K562 (cell line): ENCODE measurements around the gene POR.

Experiments
- E2F4 ChIP-seq: sonication (generic); formaldehyde crosslinking; IDR thresholded peaks from 2 replicates; pipeline ENCODE4 v1.8.0; 2022; ENCODE audit warnings: mild to moderate bottlenecking, low read depth, missing genetic modification reagents
- E2F5 ChIP-seq: sonication (generic); formaldehyde crosslinking; IDR thresholded peaks from 2 replicates; pipeline ENCODE4 v1.8.0; 2022; ENCODE audit warnings: mild to moderate bottlenecking, missing genetic modification reagents
- KAT7 ChIP-seq: sonication (generic); formaldehyde crosslinking; IDR thresholded peaks from 2 replicates; pipeline ENCODE4 v1.8.0; 2022; ENCODE audit warnings: missing genetic modification reagents, mild to moderate bottlenecking, borderline replicate concordance
- MYNN ChIP-seq, 2 experiments: sonication (generic); formaldehyde crosslinking in 1 of 2; IDR thresholded peaks; 2 replicates each; pipeline versions ENCODE4 v1.5.0 to v1.6.1; 2016 to 2020; ENCODE audit warnings: antibody characterized with exemption in 1 of 2, missing genetic modification reagents in 1 of 2
- ZNF639 ChIP-seq, 2 experiments: fragments of 200-800 bp in 1 of 2; sonication (Bioruptor generic) in 1 of 2; sonication (generic) in 1 of 2; formaldehyde crosslinking in 1 of 2; IDR thresholded peaks in 1 of 2; conservative IDR thresholded peaks in 1 of 2; 2 replicates each; pipeline versions ENCODE4 v1.5.0 to v1.6.1; 2016 to 2020; ENCODE audit warnings: missing compliant biosample characterization in 1 of 2, missing genetic modification characterization in 1 of 2, missing genetic modification reagents in 1 of 2

GRCh38 chr7:75989500-75990388 is 74.8 kb downstream of the POR start:
- no peak for TF ChIP-seq ZNF639 (CRISPR knock-in tag; conservative IDR thresholded peaks at IDR 0.05 in 1 of 2, IDR thresholded peaks at IDR 0.05 in 1 of 2)
- TF ChIP-seq MYNN (IDR thresholded peaks at IDR 0.05), result no peak
- TF ChIP-seq MYNN (CRISPR knock-in tag; IDR thresholded peaks at IDR 0.05), result no peak
- no peak for TF ChIP-seq E2F5
- no peak for TF ChIP-seq KAT7 (CRISPR knock-in tag)
- TF ChIP-seq E2F4 (CRISPR knock-in tag), result no peak
